Activated CD8-positive, alpha-beta T cell treated with anti-CD3 and anti-CD28 coated beads for 36 hours (primary cell): ENCODE results near the gene HERC2. TPM values are rescaled to one million over a fixed set of nuclear protein-coding genes. Genes with fewer than 3 reads are reported as not detected.

Experiments
- ATAC-seq: fragments of 200-7000 bp; cut with Tn5 transposase; one replicate; pipeline ENCODE4 v1.10.0; 2021; ENCODE audit warnings: mild to moderate bottlenecking, moderate library complexity
- CTCF ChIA-PET: fragments of 350-600 bp; sonication (Branson Sonifier 250); formaldehyde crosslinking; loops from one replicate; lab custom pipeline; 2021; ENCODE audit warnings: antibody characterized with exemption; lab: Charles Lee
- POLR2A ChIA-PET: fragments of 350-600 bp; sonication (Branson Sonifier 250); formaldehyde crosslinking; loops from one replicate; lab custom pipeline; 2021; ENCODE audit warnings: antibody characterized with exemption; lab: Charles Lee
- DNase-seq: peaks from one replicate; pipeline ENCODE4 v3.0.0-alpha.2; 2020
- H3K27ac Mint-ChIP-seq: one replicate; pipeline ENCODE4 v1.8.0; 2021; ENCODE audit warnings: mild to moderate bottlenecking, mixed read lengths
- H3K27me3 Mint-ChIP-seq: one replicate; pipeline ENCODE4 v1.8.0; 2021; ENCODE audit warnings: mixed read lengths
- H3K36me3 Mint-ChIP-seq: one replicate; pipeline ENCODE4 v1.8.0; 2021; ENCODE audit warnings: low read depth, mixed read lengths
- H3K4me1 Mint-ChIP-seq: one replicate; pipeline ENCODE4 v1.8.0; 2021; ENCODE audit warnings: low read depth, mixed read lengths
- H3K4me3 Mint-ChIP-seq: one replicate; pipeline ENCODE4 v1.8.0; 2021; ENCODE audit warnings: mild to moderate bottlenecking, moderate library complexity, mixed read lengths
- H3K9me3 Mint-ChIP-seq: one replicate; pipeline ENCODE4 v1.8.0; 2021; ENCODE audit warnings: mixed read lengths
- intact Hi-C: fragments of 100-400 bp; cut with micrococcal nuclease; formaldehyde crosslinking; loops from one replicate; pipeline ENCODE4 v1.10.0; 2022
- total RNA-seq, 2 experiments: library from RNA; stranded (reverse); gene quantifications; one replicate each; pipeline ENCODE4 v1.2.3, GENCODE V29; 2021
- TF ChIP-seq, protein P1 (sequence below): fragments of 200-600 bp; IDR thresholded peaks from one replicate; pipeline ENCODE4 v1.8.0; 2022; ENCODE audit warnings: antibody characterized with exemption, mild to moderate bottlenecking

HERC2 gene
- total RNA-seq, 2 experiments from 2014 or later = 29.5 to 32.3 TPM

DNA sequence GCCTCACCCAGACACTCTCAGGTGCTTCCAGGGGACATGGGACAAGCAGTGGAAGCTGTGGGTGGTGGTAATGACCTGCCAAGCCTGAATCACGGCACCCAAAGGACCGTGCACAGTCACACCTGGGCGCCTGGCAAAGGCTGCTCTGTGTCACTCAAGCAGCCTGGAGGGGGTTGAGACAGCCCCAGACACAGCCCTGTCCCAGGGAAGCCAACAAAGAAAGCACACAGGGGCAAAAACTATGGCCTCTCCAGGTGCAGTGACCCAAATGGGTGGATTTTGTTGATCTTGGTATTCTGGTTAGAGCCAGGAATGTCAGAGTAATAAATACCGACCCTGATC is 207.9 kb downstream of the HERC2 start:
- intact Hi-C loops = no loop called here
- ATAC-seq (no peak), DNase-seq (no peak)
- POLR2A ChIA-PET = interaction anchor here (0.6 kb wide), 1 partner anchor 49 kb away, joined by 4 read pairs; no protein-coding TSS in a partner anchor
- Mint-ChIP-seq H3K4me3 (no peak overlapping the region), H3K9me3 (no peaks in the 10 kb centered on the region), H3K27ac (no peak overlapping the region), H3K4me1 (no peaks in the 10 kb centered on the region), H3K36me3 (peaks cover 19% of the 10 kb centered on the region), H3K27me3 (no peaks in the 10 kb centered on the region)
- TF ChIP-seq, protein P1, sequence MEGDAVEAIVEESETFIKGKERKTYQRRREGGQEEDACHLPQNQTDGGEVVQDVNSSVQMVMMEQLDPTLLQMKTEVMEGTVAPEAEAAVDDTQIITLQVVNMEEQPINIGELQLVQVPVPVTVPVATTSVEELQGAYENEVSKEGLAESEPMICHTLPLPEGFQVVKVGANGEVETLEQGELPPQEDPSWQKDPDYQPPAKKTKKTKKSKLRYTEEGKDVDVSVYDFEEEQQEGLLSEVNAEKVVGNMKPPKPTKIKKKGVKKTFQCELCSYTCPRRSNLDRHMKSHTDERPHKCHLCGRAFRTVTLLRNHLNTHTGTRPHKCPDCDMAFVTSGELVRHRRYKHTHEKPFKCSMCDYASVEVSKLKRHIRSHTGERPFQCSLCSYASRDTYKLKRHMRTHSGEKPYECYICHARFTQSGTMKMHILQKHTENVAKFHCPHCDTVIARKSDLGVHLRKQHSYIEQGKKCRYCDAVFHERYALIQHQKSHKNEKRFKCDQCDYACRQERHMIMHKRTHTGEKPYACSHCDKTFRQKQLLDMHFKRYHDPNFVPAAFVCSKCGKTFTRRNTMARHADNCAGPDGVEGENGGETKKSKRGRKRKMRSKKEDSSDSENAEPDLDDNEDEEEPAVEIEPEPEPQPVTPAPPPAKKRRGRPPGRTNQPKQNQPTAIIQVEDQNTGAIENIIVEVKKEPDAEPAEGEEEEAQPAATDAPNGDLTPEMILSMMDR = no peak
- CTCF ChIA-PET = interaction anchor here (1.0 to 2.6 kb wide), 2 partner anchors 11 to 12 kb away, joined by 3 to 11 read pairs; no protein-coding TSS in a partner anchor

DNA sequence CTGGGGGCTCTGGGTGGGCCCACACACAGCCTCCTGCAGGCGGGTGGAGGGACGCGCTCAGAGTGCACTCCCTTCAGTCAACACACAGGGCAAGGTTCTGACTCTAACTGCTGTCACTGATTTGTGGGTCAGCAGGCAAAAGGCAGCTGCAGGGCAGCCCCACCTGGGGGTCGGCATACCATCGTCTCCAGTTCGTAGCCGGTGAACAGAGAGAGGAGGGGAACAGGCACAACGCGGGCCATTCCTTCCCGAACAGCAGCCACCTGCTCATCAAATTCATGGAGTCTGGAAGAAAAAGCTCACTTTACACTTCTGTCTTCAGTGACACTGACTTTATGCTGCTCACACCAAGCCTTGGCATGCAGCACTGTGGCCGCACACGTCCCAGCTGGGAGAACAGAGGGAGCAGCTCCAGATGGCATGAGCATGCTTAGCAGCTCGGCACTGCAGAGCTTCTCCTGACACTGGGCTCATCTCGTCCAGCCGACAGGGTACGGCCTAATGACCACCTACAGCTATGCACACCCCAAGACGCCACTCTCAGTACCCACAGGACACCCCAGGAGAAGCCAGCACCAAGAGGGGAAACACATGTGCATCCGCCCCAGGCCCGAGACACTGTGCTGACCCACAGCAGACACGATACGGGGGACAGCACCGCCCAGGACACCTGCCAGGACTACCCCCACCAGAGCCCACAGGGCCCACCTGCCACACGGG is 208.4 kb downstream of the HERC2 start:
- no peak for DNase-seq
- POLR2A ChIA-PET = interaction anchor here (0.6 kb wide), 1 partner anchor 49 kb away, joined by 4 read pairs; no protein-coding TSS in a partner anchor
- H3K4me1 Mint-ChIP-seq = no peaks in the 10 kb centered on the region
- CTCF ChIA-PET = interaction anchor here (1.0 kb wide), 1 partner anchor 13 kb away, joined by 3 read pairs; no protein-coding TSS in a partner anchor
- ATAC-seq = no peak
- H3K27ac Mint-ChIP-seq = no peak overlapping the region
- no peak overlapping the region for H3K4me3 Mint-ChIP-seq
- H3K36me3 Mint-ChIP-seq = peaks cover 17% of the 10 kb centered on the region
- intact Hi-C loops = no loop called here
- H3K9me3 Mint-ChIP-seq = no peaks in the 10 kb centered on the region
- TF ChIP-seq, protein P1 = no peak
- no peaks in the 10 kb centered on the region for H3K27me3 Mint-ChIP-seq

DNA sequence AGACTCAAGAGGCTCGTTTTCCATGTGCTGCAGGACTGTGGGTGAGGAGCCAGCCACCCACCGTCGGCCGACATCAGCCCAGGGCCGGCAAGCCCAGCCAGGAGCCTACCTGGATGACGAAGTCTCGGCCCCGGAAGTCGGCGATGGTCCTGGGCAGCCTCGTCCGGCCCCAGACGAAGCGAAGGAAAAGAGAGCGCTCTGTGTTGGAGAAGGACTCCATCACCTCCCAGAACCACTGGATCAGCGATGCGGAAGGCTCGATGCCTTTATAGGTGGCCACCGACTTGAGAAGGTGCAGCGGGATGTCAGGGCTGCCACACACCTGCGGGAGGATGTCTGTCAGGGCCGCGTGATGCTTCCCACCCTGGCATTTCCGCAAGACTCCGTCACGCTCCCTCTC is 209.0 kb downstream of the HERC2 start:
- POLR2A ChIA-PET = no interaction called here
- Mint-ChIP-seq H3K9me3 (no peaks in the 10 kb centered on the region), H3K27ac (no peak overlapping the region), H3K27me3 (no peaks in the 10 kb centered on the region), H3K36me3 (peaks cover 17% of the 10 kb centered on the region), H3K4me3 (no peak overlapping the region), H3K4me1 (peaks cover under 1% of the 10 kb centered on the region)
- TF ChIP-seq, protein P1 = no peak
- ATAC-seq (no peak), DNase-seq (no peak)
- CTCF ChIA-PET = interaction anchor here (1.0 kb wide), 1 partner anchor 14 kb away, joined by 3 read pairs; no protein-coding TSS in a partner anchor
- intact Hi-C loops = no loop called here

DNA sequence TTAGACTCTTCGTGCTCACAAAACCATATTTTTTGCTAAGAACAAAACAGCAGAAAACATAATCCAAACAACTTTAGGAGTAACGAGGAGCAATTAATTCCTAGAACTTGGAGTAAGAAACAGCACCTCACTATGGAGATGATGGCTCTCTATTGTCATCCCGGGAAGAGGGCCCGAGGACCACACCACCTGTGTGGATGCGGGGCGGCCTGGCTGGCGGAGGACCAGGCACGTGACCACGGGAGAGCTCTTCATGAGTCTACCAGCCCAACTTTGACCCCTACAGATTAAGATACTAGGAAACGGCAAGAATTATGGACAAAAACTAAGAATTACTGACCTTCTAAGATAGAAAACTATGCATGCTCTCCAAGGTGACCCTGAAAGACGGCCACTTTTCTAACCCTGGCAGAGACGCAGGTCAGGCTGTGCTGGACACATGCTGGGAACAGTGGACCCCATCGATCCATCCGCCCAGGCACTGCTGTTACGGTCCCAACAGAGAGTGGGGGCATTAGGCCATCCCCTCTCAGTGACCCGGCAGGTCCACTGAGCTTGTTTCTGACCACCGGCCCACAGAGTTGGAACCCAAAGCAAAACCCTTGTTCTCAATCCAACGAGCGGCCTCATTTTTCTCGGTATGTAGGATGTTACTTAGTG is 209.7 kb downstream of the HERC2 start:
- POLR2A ChIA-PET = no interaction called here
- CTCF ChIA-PET = no interaction called here
- ATAC-seq (no peak), DNase-seq (no peak)
- TF ChIP-seq, protein P1 = no peak
- Mint-ChIP-seq H3K4me3 (no peak overlapping the region), H3K4me1 (peaks cover 3% of the 10 kb centered on the region), H3K27ac (no peak overlapping the region), H3K9me3 (no peaks in the 10 kb centered on the region), H3K27me3 (no peaks in the 10 kb centered on the region), H3K36me3 (peaks cover 17% of the 10 kb centered on the region)
- intact Hi-C loops = no loop called here

DNA sequence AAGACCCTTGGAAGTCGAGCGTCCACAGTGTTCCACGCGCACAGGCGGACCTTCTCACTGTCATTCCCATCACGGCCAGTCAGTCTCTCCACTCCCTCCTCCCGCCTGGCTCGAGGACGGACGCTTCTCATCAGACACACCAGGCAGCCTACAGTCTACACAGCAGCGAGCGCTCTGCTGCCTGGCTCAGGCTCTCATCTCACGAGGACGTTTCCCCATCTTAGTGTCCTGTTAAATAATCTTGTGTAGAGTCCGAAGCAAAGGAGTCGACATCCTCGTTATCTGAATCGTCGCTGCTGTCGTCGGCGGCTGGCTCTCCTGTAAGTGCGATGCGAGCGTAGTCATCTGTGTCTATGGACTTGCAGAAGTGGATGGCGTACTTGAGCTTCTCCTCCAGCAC is 210.4 kb downstream of the HERC2 start:
- H3K27me3 Mint-ChIP-seq = peaks cover 2% of the 10 kb centered on the region
- DNase-seq (no peak), ATAC-seq (no peak)
- TF ChIP-seq, protein P1 = no peak
- no peak overlapping the region for H3K4me3 Mint-ChIP-seq
- POLR2A ChIA-PET = no interaction called here
- intact Hi-C loops = no loop called here
- H3K27ac Mint-ChIP-seq = no peak overlapping the region
- H3K36me3 Mint-ChIP-seq = peaks cover 17% of the 10 kb centered on the region
- H3K9me3 Mint-ChIP-seq = no peaks in the 10 kb centered on the region
- CTCF ChIA-PET = no interaction called here
- peaks cover 3% of the 10 kb centered on the region for H3K4me1 Mint-ChIP-seq
